Activated CD4-positive, alpha-beta T cell treated with anti-CD3 and anti-CD28 coated beads, Interleukin-2, amount 10 ng/mL, durations not matched to agents 24 days and 14 days (primary cell): ENCODE data around the gene POU2AF1. TPM values are rescaled to one million over a fixed set of nuclear protein-coding genes. Genes with fewer than 3 reads are reported as not detected.
"Not testable (repeated sequence)": the region's sequence is repeated elsewhere in the genome, so short reads cannot be mapped to it uniquely, and the experiment has no call there.

Experiments
- DNase-seq: peaks from one replicate; pipeline ENCODE4 v3.0.0; 2022
- H3K27ac Mint-ChIP-seq: one replicate; pipeline ENCODE4 v1.8.0; 2022; ENCODE audit warnings: mild to moderate bottlenecking, mixed read lengths
- H3K27me3 Mint-ChIP-seq: one replicate; pipeline ENCODE4 v1.8.0; 2022; ENCODE audit warnings: mixed read lengths
- H3K36me3 Mint-ChIP-seq: one replicate; pipeline ENCODE4 v1.8.0; 2022; ENCODE audit warnings: low read depth, mild to moderate bottlenecking, mixed read lengths
- H3K4me1 Mint-ChIP-seq: one replicate; pipeline ENCODE4 v1.8.0; 2021; ENCODE audit warnings: mixed read lengths
- H3K4me3 Mint-ChIP-seq: one replicate; pipeline ENCODE4 v1.8.0; 2022; ENCODE audit warnings: mild to moderate bottlenecking, moderate library complexity, mixed read lengths
- H3K9me3 Mint-ChIP-seq: one replicate; pipeline ENCODE4 v1.8.0; 2021; ENCODE audit warnings: mixed read lengths
- intact Hi-C: fragments of 100-400 bp; cut with micrococcal nuclease; formaldehyde crosslinking; loops from one replicate; pipeline ENCODE4 v1.15.1; 2023
- total RNA-seq: library from RNA; stranded (reverse); gene quantifications from 2 replicates; pipeline ENCODE4 v1.2.3, GENCODE V29; 2022

Gene POU2AF1
- total RNA-seq, 1 donor from 2014 or later = 68.9 TPM

GRCh38 chr11:111403051-111403726, 24.1 kb upstream of the POU2AF1 start:
- Mint-ChIP-seq H3K9me3 (peaks cover 16% of the 10 kb centered on the region), H3K27me3 (no peaks in the 10 kb centered on the region), H3K4me1 (peaks cover 18% of the 10 kb centered on the region), H3K36me3 (no peaks in the 10 kb centered on the region), H3K4me3 (no peak overlapping the region), H3K27ac (no peak overlapping the region)
- intact Hi-C loops = no loop called here
- no peak for DNase-seq

GRCh38 chr11:111402411-111402810, 23.3 kb upstream of the POU2AF1 start:
- Mint-ChIP-seq H3K4me1 (peaks cover 18% of the 10 kb centered on the region), H3K36me3 (no peaks in the 10 kb centered on the region), H3K27ac (no peak overlapping the region), H3K9me3 (peaks cover 16% of the 10 kb centered on the region), H3K27me3 (no peaks in the 10 kb centered on the region), H3K4me3 (no peak overlapping the region)
- no peak for DNase-seq
- intact Hi-C loops = no loop called here

GRCh38 chr11:111401957-111402356, 22.9 kb upstream of the POU2AF1 start:
- H3K36me3 Mint-ChIP-seq, DNase-seq, intact Hi-C loops, H3K27me3 Mint-ChIP-seq, H3K27ac Mint-ChIP-seq, H3K4me3 Mint-ChIP-seq: not testable (repeated sequence)
- Mint-ChIP-seq H3K9me3 (peaks cover 16% of the 10 kb centered on the region), H3K4me1 (peaks cover 18% of the 10 kb centered on the region)

GRCh38 chr11:111400595-111400994, 21.5 kb upstream of the POU2AF1 start:
- intact Hi-C loops = no loop called here
- no peak for DNase-seq
- H3K27me3 Mint-ChIP-seq = no peaks in the 10 kb centered on the region
- peaks cover 18% of the 10 kb centered on the region for H3K4me1 Mint-ChIP-seq
- H3K4me3 Mint-ChIP-seq = no peak overlapping the region
- H3K9me3 Mint-ChIP-seq = peaks cover 16% of the 10 kb centered on the region
- H3K27ac Mint-ChIP-seq = no peak overlapping the region
- H3K36me3 Mint-ChIP-seq = no peaks in the 10 kb centered on the region

GRCh38 chr11:111399187-111400031, 20.3 kb upstream of the POU2AF1 start:
- Mint-ChIP-seq H3K4me1 (peaks cover 18% of the 10 kb centered on the region), H3K27me3 (no peaks in the 10 kb centered on the region), H3K4me3 (peak overlapping the region; percentile 20), H3K36me3 (no peaks in the 10 kb centered on the region), H3K27ac (peak overlapping the region; percentile 20), H3K9me3 (peaks cover 16% of the 10 kb centered on the region)
- intact Hi-C loops = no loop called here
- DNase-seq = no peak

- intact Hi-C loops = no loop called here
- Mint-ChIP-seq H3K27ac (no peak overlapping the region), H3K4me3 (no peak overlapping the region), H3K27me3 (no peaks in the 10 kb centered on the region), H3K9me3 (no peaks in the 10 kb centered on the region), H3K4me1 (peaks cover 20% of the 10 kb centered on the region), H3K36me3 (no peaks in the 10 kb centered on the region)
- DNase-seq = no peak
Measured at GRCh38 chr11:111397034-111397433, 18.0 kb upstream of the POU2AF1 start.

GRCh38 chr11:111395749-111396148, 16.7 kb upstream of the POU2AF1 start:
- no peaks in the 10 kb centered on the region for H3K27me3 Mint-ChIP-seq

GRCh38 chr11:111395081-111395480, 16.0 kb upstream of the POU2AF1 start:
- intact Hi-C loops = no loop called here

More at GRCh38 chr11:111395749-111396148, 16.7 kb upstream of the POU2AF1 start:
- peaks cover 20% of the 10 kb centered on the region for H3K4me1 Mint-ChIP-seq
- no peaks in the 10 kb centered on the region for H3K36me3 Mint-ChIP-seq
- no peak overlapping the region for H3K4me3 Mint-ChIP-seq
- H3K27ac Mint-ChIP-seq = no peak overlapping the region
- intact Hi-C loops = no loop called here
- no peak for DNase-seq
- no peaks in the 10 kb centered on the region for H3K9me3 Mint-ChIP-seq

GRCh38 chr11:111394147-111394546, 15.1 kb upstream of the POU2AF1 start:
- H3K36me3 Mint-ChIP-seq, H3K4me1 Mint-ChIP-seq, H3K27ac Mint-ChIP-seq, H3K4me3 Mint-ChIP-seq, H3K9me3 Mint-ChIP-seq, H3K27me3 Mint-ChIP-seq, intact Hi-C loops, DNase-seq: not testable (repeated sequence)

More at GRCh38 chr11:111395081-111395480, 16.0 kb upstream of the POU2AF1 start:
- no peak overlapping the region for H3K4me3 Mint-ChIP-seq
- no peak overlapping the region for H3K27ac Mint-ChIP-seq
- no peaks in the 10 kb centered on the region for H3K36me3 Mint-ChIP-seq
- H3K4me1 Mint-ChIP-seq = peaks cover 16% of the 10 kb centered on the region
- H3K9me3 Mint-ChIP-seq = no peaks in the 10 kb centered on the region
- H3K27me3 Mint-ChIP-seq = no peaks in the 10 kb centered on the region
- DNase-seq = no peak

- H3K27me3 Mint-ChIP-seq = no peaks in the 10 kb centered on the region
- H3K4me3 Mint-ChIP-seq = no peak overlapping the region
- no peaks in the 10 kb centered on the region for H3K9me3 Mint-ChIP-seq
- no peaks in the 10 kb centered on the region for H3K36me3 Mint-ChIP-seq
- H3K27ac Mint-ChIP-seq = no peak overlapping the region
- intact Hi-C loops = loop anchor here (2.0 kb wide), 1 partner anchor 15 kb away; the partner anchor contains the start of gene POU2AF1
- peaks cover 9% of the 10 kb centered on the region for H3K4me1 Mint-ChIP-seq
- no peak for DNase-seq
Measured at GRCh38 chr11:111393585-111393984, 14.5 kb upstream of the POU2AF1 start.

GRCh38 chr11:111393096-111393495, 14.0 kb upstream of the POU2AF1 start:
- peaks cover 13% of the 10 kb centered on the region for H3K4me1 Mint-ChIP-seq
- no peaks in the 10 kb centered on the region for H3K27me3 Mint-ChIP-seq
- H3K9me3 Mint-ChIP-seq = peaks cover 4% of the 10 kb centered on the region
- H3K27ac Mint-ChIP-seq = no peak overlapping the region
- H3K36me3 Mint-ChIP-seq = peaks cover 2% of the 10 kb centered on the region
- intact Hi-C loops = loop anchor here (2.0 kb wide), 1 partner anchor 14 kb away; the partner anchor contains the start of gene POU2AF1
- no peak for DNase-seq
- no peak overlapping the region for H3K4me3 Mint-ChIP-seq

GRCh38 chr11:111392552-111392951, 13.5 kb upstream of the POU2AF1 start:
- Mint-ChIP-seq H3K9me3 (peaks cover 4% of the 10 kb centered on the region), H3K4me1 (peaks cover 13% of the 10 kb centered on the region), H3K27me3 (no peaks in the 10 kb centered on the region), H3K27ac (no peak overlapping the region), H3K36me3 (peaks cover 2% of the 10 kb centered on the region), H3K4me3 (no peak overlapping the region)
- intact Hi-C loops = loop anchor here (2.0 kb wide), 1 partner anchor 14 kb away; the partner anchor contains the start of gene POU2AF1
- no peak for DNase-seq

- intact Hi-C loops = loop anchor here (2.0 kb wide), 1 partner anchor 13 kb away; the partner anchor contains the start of gene POU2AF1
- H3K4me1 Mint-ChIP-seq = peaks cover 13% of the 10 kb centered on the region
- H3K9me3 Mint-ChIP-seq = peaks cover 11% of the 10 kb centered on the region
- DNase-seq = no peak
- H3K27me3 Mint-ChIP-seq = no peaks in the 10 kb centered on the region
- H3K27ac Mint-ChIP-seq = no peak overlapping the region
- H3K36me3 Mint-ChIP-seq = peaks cover 6% of the 10 kb centered on the region
- no peak overlapping the region for H3K4me3 Mint-ChIP-seq
Measured at GRCh38 chr11:111391328-111392124, 12.5 kb upstream of the POU2AF1 start.
